Measurements from ENCODE around the gene TMEM233.

- no peak for TF ChIP-seq CTCF (IDR thresholded peaks at IDR 0.05)
- no peak for TF ChIP-seq POLR2AphosphoS5 (IDR thresholded peaks at IDR 0.05)
- no peak for TF ChIP-seq POLR2A (IDR thresholded peaks at IDR 0.05)
- TF ChIP-seq EP300 (IDR thresholded peaks at IDR 0.05) = no peak
Observed at GRCh38 chr12:119668324-119668841, 74.8 kb downstream of the TMEM233 start.
